ENCODE data around the gene HTT. TPM values are rescaled to one million over a fixed set of nuclear protein-coding genes. Genes with fewer than 3 reads are reported as not detected.

The HTT gene
- total and polyA plus RNA-seq, 9 of the 15 experiments (the other 6 are each of a cell fraction or from before 2014, with no cell fraction given) = 0.66 to 31.6 (median 14.7) TPM

- TF ChIP-seq, protein P1, sequence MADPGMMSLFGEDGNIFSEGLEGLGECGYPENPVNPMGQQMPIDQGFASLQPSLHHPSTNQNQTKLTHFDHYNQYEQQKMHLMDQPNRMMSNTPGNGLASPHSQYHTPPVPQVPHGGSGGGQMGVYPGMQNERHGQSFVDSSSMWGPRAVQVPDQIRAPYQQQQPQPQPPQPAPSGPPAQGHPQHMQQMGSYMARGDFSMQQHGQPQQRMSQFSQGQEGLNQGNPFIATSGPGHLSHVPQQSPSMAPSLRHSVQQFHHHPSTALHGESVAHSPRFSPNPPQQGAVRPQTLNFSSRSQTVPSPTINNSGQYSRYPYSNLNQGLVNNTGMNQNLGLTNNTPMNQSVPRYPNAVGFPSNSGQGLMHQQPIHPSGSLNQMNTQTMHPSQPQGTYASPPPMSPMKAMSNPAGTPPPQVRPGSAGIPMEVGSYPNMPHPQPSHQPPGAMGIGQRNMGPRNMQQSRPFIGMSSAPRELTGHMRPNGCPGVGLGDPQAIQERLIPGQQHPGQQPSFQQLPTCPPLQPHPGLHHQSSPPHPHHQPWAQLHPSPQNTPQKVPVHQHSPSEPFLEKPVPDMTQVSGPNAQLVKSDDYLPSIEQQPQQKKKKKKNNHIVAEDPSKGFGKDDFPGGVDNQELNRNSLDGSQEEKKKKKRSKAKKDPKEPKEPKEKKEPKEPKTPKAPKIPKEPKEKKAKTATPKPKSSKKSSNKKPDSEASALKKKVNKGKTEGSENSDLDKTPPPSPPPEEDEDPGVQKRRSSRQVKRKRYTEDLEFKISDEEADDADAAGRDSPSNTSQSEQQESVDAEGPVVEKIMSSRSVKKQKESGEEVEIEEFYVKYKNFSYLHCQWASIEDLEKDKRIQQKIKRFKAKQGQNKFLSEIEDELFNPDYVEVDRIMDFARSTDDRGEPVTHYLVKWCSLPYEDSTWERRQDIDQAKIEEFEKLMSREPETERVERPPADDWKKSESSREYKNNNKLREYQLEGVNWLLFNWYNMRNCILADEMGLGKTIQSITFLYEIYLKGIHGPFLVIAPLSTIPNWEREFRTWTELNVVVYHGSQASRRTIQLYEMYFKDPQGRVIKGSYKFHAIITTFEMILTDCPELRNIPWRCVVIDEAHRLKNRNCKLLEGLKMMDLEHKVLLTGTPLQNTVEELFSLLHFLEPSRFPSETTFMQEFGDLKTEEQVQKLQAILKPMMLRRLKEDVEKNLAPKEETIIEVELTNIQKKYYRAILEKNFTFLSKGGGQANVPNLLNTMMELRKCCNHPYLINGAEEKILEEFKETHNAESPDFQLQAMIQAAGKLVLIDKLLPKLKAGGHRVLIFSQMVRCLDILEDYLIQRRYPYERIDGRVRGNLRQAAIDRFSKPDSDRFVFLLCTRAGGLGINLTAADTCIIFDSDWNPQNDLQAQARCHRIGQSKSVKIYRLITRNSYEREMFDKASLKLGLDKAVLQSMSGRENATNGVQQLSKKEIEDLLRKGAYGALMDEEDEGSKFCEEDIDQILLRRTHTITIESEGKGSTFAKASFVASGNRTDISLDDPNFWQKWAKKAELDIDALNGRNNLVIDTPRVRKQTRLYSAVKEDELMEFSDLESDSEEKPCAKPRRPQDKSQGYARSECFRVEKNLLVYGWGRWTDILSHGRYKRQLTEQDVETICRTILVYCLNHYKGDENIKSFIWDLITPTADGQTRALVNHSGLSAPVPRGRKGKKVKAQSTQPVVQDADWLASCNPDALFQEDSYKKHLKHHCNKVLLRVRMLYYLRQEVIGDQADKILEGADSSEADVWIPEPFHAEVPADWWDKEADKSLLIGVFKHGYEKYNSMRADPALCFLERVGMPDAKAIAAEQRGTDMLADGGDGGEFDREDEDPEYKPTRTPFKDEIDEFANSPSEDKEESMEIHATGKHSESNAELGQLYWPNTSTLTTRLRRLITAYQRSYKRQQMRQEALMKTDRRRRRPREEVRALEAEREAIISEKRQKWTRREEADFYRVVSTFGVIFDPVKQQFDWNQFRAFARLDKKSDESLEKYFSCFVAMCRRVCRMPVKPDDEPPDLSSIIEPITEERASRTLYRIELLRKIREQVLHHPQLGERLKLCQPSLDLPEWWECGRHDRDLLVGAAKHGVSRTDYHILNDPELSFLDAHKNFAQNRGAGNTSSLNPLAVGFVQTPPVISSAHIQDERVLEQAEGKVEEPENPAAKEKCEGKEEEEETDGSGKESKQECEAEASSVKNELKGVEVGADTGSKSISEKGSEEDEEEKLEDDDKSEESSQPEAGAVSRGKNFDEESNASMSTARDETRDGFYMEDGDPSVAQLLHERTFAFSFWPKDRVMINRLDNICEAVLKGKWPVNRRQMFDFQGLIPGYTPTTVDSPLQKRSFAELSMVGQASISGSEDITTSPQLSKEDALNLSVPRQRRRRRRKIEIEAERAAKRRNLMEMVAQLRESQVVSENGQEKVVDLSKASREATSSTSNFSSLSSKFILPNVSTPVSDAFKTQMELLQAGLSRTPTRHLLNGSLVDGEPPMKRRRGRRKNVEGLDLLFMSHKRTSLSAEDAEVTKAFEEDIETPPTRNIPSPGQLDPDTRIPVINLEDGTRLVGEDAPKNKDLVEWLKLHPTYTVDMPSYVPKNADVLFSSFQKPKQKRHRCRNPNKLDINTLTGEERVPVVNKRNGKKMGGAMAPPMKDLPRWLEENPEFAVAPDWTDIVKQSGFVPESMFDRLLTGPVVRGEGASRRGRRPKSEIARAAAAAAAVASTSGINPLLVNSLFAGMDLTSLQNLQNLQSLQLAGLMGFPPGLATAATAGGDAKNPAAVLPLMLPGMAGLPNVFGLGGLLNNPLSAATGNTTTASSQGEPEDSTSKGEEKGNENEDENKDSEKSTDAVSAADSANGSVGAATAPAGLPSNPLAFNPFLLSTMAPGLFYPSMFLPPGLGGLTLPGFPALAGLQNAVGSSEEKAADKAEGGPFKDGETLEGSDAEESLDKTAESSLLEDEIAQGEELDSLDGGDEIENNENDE (IDR thresholded peaks at IDR 0.05; ENCODE audit: low read depth, low read length) = no peak
- no peak for TF ChIP-seq EP300 (IDR thresholded peaks at IDR 0.05; ENCODE audit: low read length)
Observed at GRCh38 chr4:3108211-3108610, 33.7 kb downstream of the HTT start (continued).
